GM12801 (cell line): Measurements from ENCODE around the gene ZNF134.

ENCODE experiments used
- TF ChIP-seq, protein P1 (sequence below): IDR thresholded peaks from one replicate; pipeline ENCODE4 v1.5.1; 2011; ENCODE audit warnings: control low read depth; ENCODE audit not compliant: insufficient read length; ENCODE audit errors: extremely low read depth

ZNF134 gene

DNA sequence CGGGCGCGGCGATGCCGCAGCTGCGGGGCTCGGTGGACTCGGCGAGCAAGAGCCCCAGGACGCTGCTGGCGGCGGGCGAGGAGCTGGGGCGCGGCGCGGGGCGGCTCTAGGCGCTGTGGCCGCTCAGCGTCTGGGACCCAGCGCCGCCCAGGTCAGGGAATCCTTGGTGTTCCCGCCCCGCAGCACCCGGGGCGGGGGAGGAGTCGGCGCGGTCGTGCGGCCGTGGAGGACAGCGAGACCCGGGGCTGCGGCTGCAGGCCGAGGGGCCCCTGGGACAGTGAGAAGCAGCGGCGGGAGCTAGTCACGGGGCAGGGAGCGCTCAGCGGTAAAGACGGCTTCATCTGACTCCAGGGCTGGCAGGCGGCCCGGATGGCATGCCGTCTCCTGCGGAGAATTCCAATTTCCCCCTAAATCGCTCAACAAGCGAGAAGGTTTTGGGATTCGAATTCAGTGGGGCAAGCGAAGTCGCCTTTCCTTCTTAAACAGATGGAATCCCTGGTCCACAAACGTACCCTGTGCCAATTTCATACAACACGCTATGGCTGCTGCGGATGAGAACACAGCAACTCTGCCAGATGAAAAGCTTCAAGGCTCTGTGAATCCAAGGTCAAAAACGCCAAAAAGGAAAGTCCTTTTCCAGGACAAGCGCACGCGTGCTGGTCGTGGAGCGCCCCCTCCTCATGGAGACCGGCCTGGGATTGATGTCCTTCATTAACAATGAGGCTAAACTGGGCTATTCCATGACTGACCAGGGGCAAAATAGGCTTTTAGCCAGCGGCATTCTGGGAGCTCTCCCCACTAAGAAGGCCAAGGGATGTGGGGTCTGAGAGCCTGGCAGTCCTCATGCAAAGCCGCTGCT is 50.5 kb downstream of the ZNF134 start:
- TF ChIP-seq, protein P1, sequence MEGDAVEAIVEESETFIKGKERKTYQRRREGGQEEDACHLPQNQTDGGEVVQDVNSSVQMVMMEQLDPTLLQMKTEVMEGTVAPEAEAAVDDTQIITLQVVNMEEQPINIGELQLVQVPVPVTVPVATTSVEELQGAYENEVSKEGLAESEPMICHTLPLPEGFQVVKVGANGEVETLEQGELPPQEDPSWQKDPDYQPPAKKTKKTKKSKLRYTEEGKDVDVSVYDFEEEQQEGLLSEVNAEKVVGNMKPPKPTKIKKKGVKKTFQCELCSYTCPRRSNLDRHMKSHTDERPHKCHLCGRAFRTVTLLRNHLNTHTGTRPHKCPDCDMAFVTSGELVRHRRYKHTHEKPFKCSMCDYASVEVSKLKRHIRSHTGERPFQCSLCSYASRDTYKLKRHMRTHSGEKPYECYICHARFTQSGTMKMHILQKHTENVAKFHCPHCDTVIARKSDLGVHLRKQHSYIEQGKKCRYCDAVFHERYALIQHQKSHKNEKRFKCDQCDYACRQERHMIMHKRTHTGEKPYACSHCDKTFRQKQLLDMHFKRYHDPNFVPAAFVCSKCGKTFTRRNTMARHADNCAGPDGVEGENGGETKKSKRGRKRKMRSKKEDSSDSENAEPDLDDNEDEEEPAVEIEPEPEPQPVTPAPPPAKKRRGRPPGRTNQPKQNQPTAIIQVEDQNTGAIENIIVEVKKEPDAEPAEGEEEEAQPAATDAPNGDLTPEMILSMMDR, result no peak

DNA sequence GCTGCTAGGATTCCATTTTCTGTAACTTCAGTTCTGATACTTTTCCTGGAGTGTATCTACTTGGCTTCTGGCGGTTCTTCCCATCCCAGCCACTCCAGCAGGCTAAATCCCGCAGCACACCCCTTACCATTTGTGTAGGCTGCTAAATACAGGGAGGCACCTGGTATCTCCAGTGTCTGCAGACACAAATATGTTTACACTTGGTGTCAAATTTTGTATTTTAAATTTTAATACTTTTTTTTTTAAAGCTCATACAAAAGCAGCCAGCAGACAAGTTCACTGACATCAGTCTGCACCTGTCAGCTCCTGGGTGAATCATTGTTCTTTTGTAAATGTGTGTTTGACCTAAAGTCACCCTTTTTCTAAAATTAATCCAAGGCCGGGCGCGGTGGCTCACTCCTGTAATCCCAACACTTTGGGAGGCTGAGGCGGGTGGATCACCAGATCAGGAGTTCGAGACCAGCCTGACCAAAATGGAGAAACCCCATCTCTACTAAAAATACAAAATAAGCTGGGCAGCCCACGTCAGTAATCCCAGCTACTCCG is 51.3 kb downstream of the ZNF134 start:
- TF ChIP-seq, protein P1, result no peak

DNA sequence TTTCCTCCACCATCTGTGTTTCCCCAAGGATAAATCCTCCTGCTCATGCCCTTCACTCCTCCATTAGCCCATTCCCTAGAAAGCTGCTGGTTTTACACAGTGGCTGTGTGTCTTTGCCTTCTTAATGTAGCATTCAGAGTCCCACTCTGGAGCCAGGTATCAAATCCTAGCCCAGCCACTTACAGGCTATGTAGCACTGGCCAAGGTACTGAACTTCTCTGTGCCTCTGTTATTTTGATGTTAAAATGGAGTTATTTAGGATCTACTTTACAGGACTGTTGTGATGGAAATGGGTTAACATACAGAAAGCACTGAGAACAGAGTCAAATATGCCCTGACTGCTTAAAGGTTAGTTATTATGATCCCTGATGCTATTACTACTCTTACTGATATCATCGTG is 53.2 kb downstream of the ZNF134 start:
- TF ChIP-seq, protein P1, result no peak

DNA sequence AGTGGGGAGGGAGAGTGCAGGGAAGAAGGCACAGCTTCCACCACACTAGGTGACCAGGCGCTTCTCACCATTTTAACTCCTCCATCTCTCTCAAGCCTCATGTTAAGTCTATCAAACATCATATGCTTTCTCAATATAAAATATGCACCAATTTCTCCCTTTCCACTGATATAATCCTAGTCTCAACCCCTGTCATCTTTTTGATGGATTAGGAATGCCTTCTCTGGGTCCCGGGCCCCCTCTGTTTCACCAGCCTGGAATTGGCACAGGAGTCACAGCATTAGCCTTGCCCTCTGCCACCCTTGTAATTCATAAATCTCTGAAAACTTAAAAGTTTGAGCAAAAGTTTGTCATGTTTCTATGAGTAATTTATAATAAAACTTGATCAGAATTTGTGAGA is 54.6 kb downstream of the ZNF134 start, which contains the start of gene ZSCAN4:
Gene ZSCAN4, plus strand, starts transcription at position 301 of the 400 bp plus-strand sequence. CDS start 7,211 bp downstream, outside the sequence.
- TF ChIP-seq, protein P1, result no peak

DNA sequence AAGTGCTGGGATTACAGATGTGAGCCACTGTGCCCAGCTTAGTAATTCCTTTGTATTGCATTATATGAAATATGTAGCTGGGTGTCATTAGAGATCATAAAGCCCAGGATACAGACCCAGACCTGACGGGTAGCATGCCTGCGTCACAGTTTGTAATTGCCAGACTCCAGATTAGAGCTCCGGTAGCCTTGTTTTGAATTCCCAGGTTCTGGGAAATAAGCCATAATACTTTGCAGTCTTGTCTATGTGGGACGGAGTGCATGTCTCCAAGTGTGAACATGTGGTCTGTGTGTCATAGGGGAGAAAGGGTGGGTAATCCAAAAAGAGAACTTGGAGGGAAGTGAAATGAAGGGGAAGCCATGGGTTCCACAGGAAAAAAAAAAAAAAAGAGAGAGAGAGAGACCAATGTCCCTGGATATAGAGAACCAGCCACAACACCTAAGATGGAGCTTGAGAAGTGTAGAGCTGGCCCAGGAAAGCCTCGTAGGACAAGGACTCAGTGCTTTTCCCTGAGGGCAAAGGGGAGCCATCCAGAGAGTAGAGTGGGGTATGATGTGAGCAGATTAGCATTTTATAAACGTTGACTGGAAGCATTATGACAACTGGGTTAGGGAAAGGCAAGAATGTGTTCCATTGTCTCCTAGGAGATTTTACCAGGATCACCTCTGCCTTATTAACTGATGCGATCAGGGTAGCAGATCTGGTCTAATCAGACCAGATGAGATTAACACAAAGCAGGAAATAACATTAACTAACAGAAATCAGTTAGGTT is 57.3 kb downstream of the ZNF134 start:
- TF ChIP-seq, protein P1, result no peak

DNA sequence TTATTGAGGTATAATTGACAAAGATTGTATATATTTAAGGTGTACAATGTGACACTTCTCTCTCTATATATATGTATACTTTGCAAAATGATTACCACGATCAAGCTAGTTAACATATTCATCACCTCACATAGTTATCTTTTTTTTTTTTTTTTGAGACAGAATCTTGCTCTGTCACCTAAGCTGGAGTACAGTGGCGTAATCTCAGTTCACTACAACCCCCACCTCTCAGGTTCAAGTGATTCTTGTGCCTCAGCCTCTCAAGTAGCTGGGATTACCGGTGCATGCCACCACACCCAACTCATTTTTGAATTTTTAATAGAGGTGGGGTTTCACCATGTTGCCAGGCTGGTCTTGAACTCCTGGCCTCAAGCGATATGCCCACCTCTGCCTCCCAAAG is 58.4 kb downstream of the ZNF134 start:
- TF ChIP-seq, protein P1, result no peak
